ENCODE results near the gene FAM186B. TPM values are rescaled to one million over a fixed set of nuclear protein-coding genes. Genes with fewer than 3 reads are reported as not detected.
A peak's percentile ranks its signal among the peaks of the same experiment; 100 is the strongest.

The FAM186B gene
- total RNA-seq, 1 experiment from 2014 or later: not detected

- no peak for DNase-seq (ENCODE audit: low read depth)
- in situ Hi-C loops (cut with HindIII; ENCODE audit: low pct_unique_long_range_greater_than_20kb, low sequenced_read_pairs): no loop called here
Observed at GRCh38 chr12:49582850-49583249, 22.6 kb downstream of the FAM186B start.

- in situ Hi-C loops (cut with HindIII; ENCODE audit: low pct_unique_long_range_greater_than_20kb, low sequenced_read_pairs): no loop called here
- no peak for DNase-seq (ENCODE audit: low read depth)
Observed at GRCh38 chr12:49582201-49582600, 23.2 kb downstream of the FAM186B start.

GRCh38 chr12:49580572-49581535 lies 24.6 kb downstream of the FAM186B start:
- in situ Hi-C loops (cut with HindIII; ENCODE audit: low pct_unique_long_range_greater_than_20kb, low sequenced_read_pairs): no loop called here
- DNase-seq (ENCODE audit: low read depth): peak; percentile 87

- in situ Hi-C loops (cut with HindIII; ENCODE audit: low pct_unique_long_range_greater_than_20kb, low sequenced_read_pairs): no loop called here
- no peak for DNase-seq (ENCODE audit: low read depth)
Observed at GRCh38 chr12:49578471-49579112, 26.8 kb downstream of the FAM186B start.

GRCh38 chr12:49577589-49578315 lies 27.7 kb downstream of the FAM186B start:
- in situ Hi-C loops (cut with HindIII; ENCODE audit: low pct_unique_long_range_greater_than_20kb, low sequenced_read_pairs): no loop called here
- no peak for DNase-seq (ENCODE audit: low read depth)

- in situ Hi-C loops (cut with HindIII; ENCODE audit: low pct_unique_long_range_greater_than_20kb, low sequenced_read_pairs): no loop called here
- peak; percentile 15 for DNase-seq (ENCODE audit: low read depth)
Observed at GRCh38 chr12:49568442-49569162, 36.8 kb downstream of the FAM186B start.

- in situ Hi-C loops (cut with HindIII; ENCODE audit: low pct_unique_long_range_greater_than_20kb, low sequenced_read_pairs): no loop called here
- DNase-seq (ENCODE audit: low read depth): peak; percentile 85
Observed at GRCh38 chr12:49567611-49568441, 37.6 kb downstream of the FAM186B start, which contains the start of gene MCRS1. Gene MCRS1 (minus strand): TSS chr12:49568142. CDS start chr12:49566731, 1,411 bp downstream.

- in situ Hi-C loops (cut with HindIII; ENCODE audit: low pct_unique_long_range_greater_than_20kb, low sequenced_read_pairs): no loop called here
- no peak for DNase-seq (ENCODE audit: low read depth)
Observed at GRCh38 chr12:49567302-49567610, 38.2 kb downstream of the FAM186B start.

GRCh38 chr12:49566361-49566760 lies 39.1 kb downstream of the FAM186B start:
- DNase-seq (ENCODE audit: low read depth): no peak
- in situ Hi-C loops (cut with HindIII; ENCODE audit: low pct_unique_long_range_greater_than_20kb, low sequenced_read_pairs): no loop called here

- in situ Hi-C loops (cut with HindIII; ENCODE audit: low pct_unique_long_range_greater_than_20kb, low sequenced_read_pairs): no loop called here
- DNase-seq (ENCODE audit: low read depth): no peak
Observed at GRCh38 chr12:49565406-49566265, 39.8 kb downstream of the FAM186B start.

- in situ Hi-C loops (cut with HindIII; ENCODE audit: low pct_unique_long_range_greater_than_20kb, low sequenced_read_pairs): no loop called here
- DNase-seq (ENCODE audit: low read depth): no peak
Observed at GRCh38 chr12:49564686-49565405, 40.6 kb downstream of the FAM186B start.

- in situ Hi-C loops (cut with HindIII; ENCODE audit: low pct_unique_long_range_greater_than_20kb, low sequenced_read_pairs): no loop called here
- no peak for DNase-seq (ENCODE audit: low read depth)
Observed at GRCh38 chr12:49563951-49564685, 41.3 kb downstream of the FAM186B start.

- no peak for DNase-seq (ENCODE audit: low read depth)
- in situ Hi-C loops (cut with HindIII; ENCODE audit: low pct_unique_long_range_greater_than_20kb, low sequenced_read_pairs): no loop called here
Observed at GRCh38 chr12:49562831-49563230, 42.6 kb downstream of the FAM186B start.

- in situ Hi-C loops (cut with HindIII; ENCODE audit: low pct_unique_long_range_greater_than_20kb, low sequenced_read_pairs): no loop called here
- no peak for DNase-seq (ENCODE audit: low read depth)
Observed at GRCh38 chr12:49562233-49562632, 43.2 kb downstream of the FAM186B start.

- in situ Hi-C loops (cut with HindIII; ENCODE audit: low pct_unique_long_range_greater_than_20kb, low sequenced_read_pairs): no loop called here
- no peak for DNase-seq (ENCODE audit: low read depth)
Observed at GRCh38 chr12:49560695-49561094, 44.7 kb downstream of the FAM186B start.
